SK-N-SH treated with all-trans-retinoic acid at 6 μM for 48 hours (cell line): ENCODE results near the gene C17orf114.

Experiments
- PATZ1 ChIP-seq: fragments of 250-450 bp; sonication (Bioruptor Pico); IDR thresholded peaks from 2 replicates; pipeline ENCODE4 v1.8.0; 2020; ENCODE audit warnings: mild to moderate bottlenecking, moderate library complexity, borderline replicate concordance
- RARB ChIP-seq: fragments of 250-450 bp; sonication (Bioruptor Pico); IDR thresholded peaks from 2 replicates; pipeline ENCODE4 v1.8.0; 2021; ENCODE audit warnings: mild to moderate bottlenecking, moderate library complexity
- ZFP3 ChIP-seq: fragments of 250-450 bp; sonication (Bioruptor Pico); IDR thresholded peaks from 2 replicates; pipeline ENCODE4 v1.5.0; 2020; ENCODE audit warnings: mild to moderate bottlenecking, moderate library complexity
- ZFP30 ChIP-seq: fragments of 450-650 bp; formaldehyde crosslinking; IDR thresholded peaks from 2 replicates; pipeline ENCODE4 v1.5.0; 2022; ENCODE audit warnings: mild to moderate bottlenecking, moderate library complexity
- ZNF70 ChIP-seq: fragments of 450-650 bp; formaldehyde crosslinking; IDR thresholded peaks from 2 replicates; pipeline ENCODE4 v1.5.0; 2020; ENCODE audit warnings: mild to moderate bottlenecking, moderate library complexity
- TF ChIP-seq, protein P1 (sequence below): fragments of 250-450 bp; sonication (Bioruptor Pico); IDR thresholded peaks from 2 replicates; pipeline ENCODE4 v1.5.1; 2020; ENCODE audit warnings: low read depth, mild to moderate bottlenecking, moderate library complexity

DNA sequence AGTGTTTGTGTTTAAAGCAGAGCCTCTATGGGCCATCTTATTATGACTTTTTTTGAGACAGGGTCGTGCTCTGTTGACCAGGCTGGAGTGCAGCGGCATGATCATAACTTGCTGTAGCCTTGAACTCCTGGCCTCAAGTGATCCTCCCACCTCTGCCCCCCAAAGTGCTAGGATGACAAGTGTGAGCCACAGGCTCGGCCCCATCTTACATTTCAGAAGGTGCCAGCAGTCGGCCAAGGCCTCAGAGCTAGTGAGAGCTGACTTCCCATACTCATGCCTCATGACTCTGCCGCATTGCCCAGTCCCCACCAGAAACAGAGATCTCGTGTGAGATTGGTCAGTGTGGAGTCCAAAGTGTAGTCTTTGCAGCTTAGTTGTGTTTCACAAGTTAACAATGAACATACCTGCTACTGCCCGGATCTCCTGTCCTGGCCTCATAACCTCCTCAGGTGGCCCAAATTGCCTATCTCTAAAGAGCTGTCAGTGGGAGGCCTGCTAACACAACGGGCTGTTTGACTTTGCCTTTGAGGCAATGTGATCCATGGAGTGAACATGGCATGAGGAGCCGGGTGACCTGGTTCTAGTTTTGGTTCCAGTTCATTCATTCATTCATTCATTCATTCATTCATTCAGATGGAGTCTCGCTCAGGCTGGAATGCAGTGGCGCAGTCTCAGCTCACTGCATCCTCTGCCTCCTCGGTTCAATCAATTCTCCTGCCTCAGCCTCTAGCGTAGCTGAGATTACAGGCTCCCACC is 44.7 kb upstream of the C17orf114 start:
- TF ChIP-seq ZFP3 (CRISPR knock-in tag) = no peak
- no peak for TF ChIP-seq ZFP30 (CRISPR knock-in tag)
- TF ChIP-seq, protein P1, sequence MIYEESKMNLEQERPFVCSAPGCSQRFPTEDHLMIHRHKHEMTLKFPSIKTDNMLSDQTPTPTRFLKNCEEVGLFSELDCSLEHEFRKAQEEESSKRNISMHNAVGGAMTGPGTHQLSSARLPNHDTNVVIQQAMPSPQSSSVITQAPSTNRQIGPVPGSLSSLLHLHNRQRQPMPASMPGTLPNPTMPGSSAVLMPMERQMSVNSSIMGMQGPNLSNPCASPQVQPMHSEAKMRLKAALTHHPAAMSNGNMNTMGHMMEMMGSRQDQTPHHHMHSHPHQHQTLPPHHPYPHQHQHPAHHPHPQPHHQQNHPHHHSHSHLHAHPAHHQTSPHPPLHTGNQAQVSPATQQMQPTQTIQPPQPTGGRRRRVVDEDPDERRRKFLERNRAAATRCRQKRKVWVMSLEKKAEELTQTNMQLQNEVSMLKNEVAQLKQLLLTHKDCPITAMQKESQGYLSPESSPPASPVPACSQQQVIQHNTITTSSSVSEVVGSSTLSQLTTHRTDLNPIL = no peak
- TF ChIP-seq RARB (CRISPR knock-in tag) = no peak
- no peak for TF ChIP-seq ZNF70 (CRISPR knock-in tag)
- no peak for TF ChIP-seq PATZ1 (CRISPR knock-in tag)
